GM23338 (cell line): Measurements from ENCODE around the gene UNC5A.

Experiments used
- CREB1 ChIP-seq: fragments of 250-450 bp; sonication (Bioruptor Pico); IDR thresholded peaks from 2 replicates; pipeline ENCODE4 v1.5.0; 2020; ENCODE audit warnings: low read depth, mild to moderate bottlenecking, moderate library complexity
- CTCF ChIP-seq, 2 experiments: fragments of 200-600 bp in 1 of 2; sonication (generic) in 1 of 2; conservative IDR thresholded peaks; 2 replicates each; pipeline versions ENCODE4 v1.5.1 to v1.6.1; 2016 to 2017; ENCODE audit warnings: antibody characterized with exemption in 2 of 2, low read depth in 2 of 2, mild to moderate bottlenecking in 2 of 2, moderate library complexity in 1 of 2
- ETS1 ChIP-seq: IDR thresholded peaks from 2 replicates; pipeline ENCODE4 v1.6.1; 2016; ENCODE audit warnings: antibody characterized with exemption
- EZH2 ChIP-seq: fragments of 200-600 bp; sonication (generic); IDR thresholded peaks from one replicate; pipeline ENCODE4 v1.8.0; 2017; ENCODE audit warnings: antibody characterized with exemption, mild to moderate bottlenecking, low read depth; ENCODE audit not compliant: unreplicated experiment
- EZH2phosphoT487 ChIP-seq: fragments of 200-600 bp; sonication (generic); IDR thresholded peaks from one replicate; pipeline ENCODE4 v1.8.1; 2018; ENCODE audit warnings: antibody characterized with exemption; ENCODE audit not compliant: unreplicated experiment
- JUNB ChIP-seq: IDR thresholded peaks from one replicate; pipeline ENCODE4 v1.6.1; 2016; ENCODE audit warnings: antibody characterized with exemption; ENCODE audit not compliant: unreplicated experiment
- NANOG ChIP-seq: IDR thresholded peaks from 2 replicates; pipeline ENCODE4 v1.6.1; 2016; ENCODE audit warnings: antibody characterized with exemption, borderline replicate concordance
- POLR2AphosphoS5 ChIP-seq: IDR thresholded peaks from 2 replicates; pipeline ENCODE4 v1.6.1; 2016; ENCODE audit warnings: antibody characterized with exemption, low read depth
- ZNF114 ChIP-seq: fragments of 250-450 bp; sonication (Bioruptor Pico); IDR thresholded peaks from 2 replicates; pipeline ENCODE4 v1.5.0; 2020; ENCODE audit warnings: mild to moderate bottlenecking, moderate library complexity
- ZNF331 ChIP-seq: fragments of 250-450 bp; sonication (Bioruptor Pico); IDR thresholded peaks from 2 replicates; pipeline ENCODE4 v1.5.0; 2020; ENCODE audit warnings: low read depth, mild to moderate bottlenecking, moderate library complexity
- ZNF462 ChIP-seq: fragments of 250-450 bp; sonication (Bioruptor Pico); IDR thresholded peaks from 2 replicates; pipeline ENCODE4 v1.5.0; 2020; ENCODE audit warnings: mild to moderate bottlenecking, moderate library complexity
- TF ChIP-seq, protein P1 (sequence below): IDR thresholded peaks from one replicate; pipeline ENCODE4 v1.6.1; 2018; ENCODE audit warnings: antibody characterized with exemption; ENCODE audit not compliant: unreplicated experiment

DNA sequence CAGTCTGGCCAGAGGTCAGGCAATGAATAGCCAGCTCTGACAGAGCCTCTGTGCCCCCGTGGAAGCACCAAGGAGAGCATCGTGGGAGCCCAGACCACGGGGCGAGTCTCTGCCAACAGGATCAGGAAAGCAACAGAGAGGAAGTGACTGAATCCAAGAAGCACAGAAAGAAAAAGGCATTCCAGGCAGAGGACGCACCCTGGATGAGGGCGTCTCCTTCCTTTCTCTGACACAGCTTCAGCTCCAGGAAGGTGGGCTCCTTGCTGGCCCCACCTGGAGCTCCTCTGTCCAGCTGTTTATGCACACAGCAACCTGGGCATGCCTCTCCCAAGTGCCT is 72.2 kb downstream of the UNC5A start:
- TF ChIP-seq CTCF (conservative IDR thresholded peaks at IDR 0.05; ENCODE audit: low read depth in 2 of 2) = no peak
- TF ChIP-seq, protein P1, sequence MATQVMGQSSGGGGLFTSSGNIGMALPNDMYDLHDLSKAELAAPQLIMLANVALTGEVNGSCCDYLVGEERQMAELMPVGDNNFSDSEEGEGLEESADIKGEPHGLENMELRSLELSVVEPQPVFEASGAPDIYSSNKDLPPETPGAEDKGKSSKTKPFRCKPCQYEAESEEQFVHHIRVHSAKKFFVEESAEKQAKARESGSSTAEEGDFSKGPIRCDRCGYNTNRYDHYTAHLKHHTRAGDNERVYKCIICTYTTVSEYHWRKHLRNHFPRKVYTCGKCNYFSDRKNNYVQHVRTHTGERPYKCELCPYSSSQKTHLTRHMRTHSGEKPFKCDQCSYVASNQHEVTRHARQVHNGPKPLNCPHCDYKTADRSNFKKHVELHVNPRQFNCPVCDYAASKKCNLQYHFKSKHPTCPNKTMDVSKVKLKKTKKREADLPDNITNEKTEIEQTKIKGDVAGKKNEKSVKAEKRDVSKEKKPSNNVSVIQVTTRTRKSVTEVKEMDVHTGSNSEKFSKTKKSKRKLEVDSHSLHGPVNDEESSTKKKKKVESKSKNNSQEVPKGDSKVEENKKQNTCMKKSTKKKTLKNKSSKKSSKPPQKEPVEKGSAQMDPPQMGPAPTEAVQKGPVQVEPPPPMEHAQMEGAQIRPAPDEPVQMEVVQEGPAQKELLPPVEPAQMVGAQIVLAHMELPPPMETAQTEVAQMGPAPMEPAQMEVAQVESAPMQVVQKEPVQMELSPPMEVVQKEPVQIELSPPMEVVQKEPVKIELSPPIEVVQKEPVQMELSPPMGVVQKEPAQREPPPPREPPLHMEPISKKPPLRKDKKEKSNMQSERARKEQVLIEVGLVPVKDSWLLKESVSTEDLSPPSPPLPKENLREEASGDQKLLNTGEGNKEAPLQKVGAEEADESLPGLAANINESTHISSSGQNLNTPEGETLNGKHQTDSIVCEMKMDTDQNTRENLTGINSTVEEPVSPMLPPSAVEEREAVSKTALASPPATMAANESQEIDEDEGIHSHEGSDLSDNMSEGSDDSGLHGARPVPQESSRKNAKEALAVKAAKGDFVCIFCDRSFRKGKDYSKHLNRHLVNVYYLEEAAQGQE = no peak
- no peak for TF ChIP-seq EZH2phosphoT487
- TF ChIP-seq CREB1 = no peak
- no peak for TF ChIP-seq EZH2
- no peak for TF ChIP-seq JUNB
- TF ChIP-seq POLR2AphosphoS5 = no peak
- no peak for TF ChIP-seq ZNF114
- TF ChIP-seq ETS1 = no peak
- TF ChIP-seq NANOG = no peak
- no peak for TF ChIP-seq ZNF331 (CRISPR knock-in tag)
- no peak for TF ChIP-seq ZNF462 (CRISPR knock-in tag)
